Type B pancreatic cell (in vitro differentiated cells): ENCODE results near the gene TENT5C. TPM values are rescaled to one million over a fixed set of nuclear protein-coding genes. Genes with fewer than 3 reads are reported as not detected.

Experiments used
- DNase-seq: peaks from one replicate; pipeline ENCODE4 v3.0.0; 2021; ENCODE audit warnings: mixed read lengths; ENCODE audit not compliant: unreplicated experiment; ENCODE audit errors: extremely low spot score
- H3K27ac Mint-ChIP-seq: 2 replicates; pipeline ENCODE4 v1.8.0; 2021; ENCODE audit warnings: mild to moderate bottlenecking, mixed read lengths
- H3K27me3 Mint-ChIP-seq: 2 replicates; pipeline ENCODE4 v1.8.0; 2021; ENCODE audit warnings: mixed read lengths
- H3K36me3 Mint-ChIP-seq: 2 replicates; pipeline ENCODE4 v1.8.0; 2021; ENCODE audit warnings: mixed read lengths
- H3K4me1 Mint-ChIP-seq: one replicate; pipeline ENCODE4 v1.8.0; 2021; ENCODE audit warnings: mixed read lengths; ENCODE audit not compliant: unreplicated experiment
- H3K4me3 Mint-ChIP-seq: 2 replicates; pipeline ENCODE4 v1.8.0; 2021; ENCODE audit warnings: mild to moderate bottlenecking, mixed read lengths
- H3K9me3 Mint-ChIP-seq: 2 replicates; pipeline ENCODE4 v1.8.0; 2021; ENCODE audit warnings: mixed read lengths
- total RNA-seq: library from RNA; stranded (reverse); gene quantifications from 2 replicates; pipeline ENCODE4 v1.2.1, GENCODE V29; 2021; ENCODE audit warnings: low replicate concordance
- TF ChIP-seq, protein P1 (sequence below): fragments of 200-600 bp; sonication (generic); conservative IDR thresholded peaks from 2 replicates; pipeline ENCODE4 v1.5.0; 2021; ENCODE audit warnings: antibody characterized with exemption, mild to moderate bottlenecking

Gene TENT5C
- total RNA-seq, 1 donor from 2014 or later, result 13.8 TPM

DNA sequence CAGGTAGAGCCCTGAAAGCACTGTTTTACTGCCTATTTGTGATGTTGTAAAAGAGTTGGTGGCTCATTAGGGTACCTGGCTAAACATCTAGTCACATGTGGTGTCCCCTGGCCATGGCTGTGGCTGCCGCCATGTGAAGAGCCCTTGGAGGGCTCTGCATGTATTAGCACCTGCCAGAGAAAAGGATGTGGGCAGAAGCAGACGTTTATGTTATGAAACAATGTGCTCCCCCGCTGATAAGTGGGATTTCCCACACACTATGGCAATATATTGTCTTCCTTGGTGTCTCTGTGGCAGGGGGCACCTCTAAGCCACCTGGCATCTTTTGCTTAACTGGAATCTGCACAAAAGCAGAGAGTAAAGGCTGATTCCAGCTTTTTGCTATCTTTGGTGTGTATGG, 9.6 kb downstream of the TENT5C start:
- no peaks in the 10 kb centered on the region for H3K36me3 Mint-ChIP-seq
- H3K9me3 Mint-ChIP-seq, result no peaks in the 10 kb centered on the region
- H3K4me3 Mint-ChIP-seq, result no peak overlapping the region
- DNase-seq, result no peak
- H3K27me3 Mint-ChIP-seq, result peaks cover 12% of the 10 kb centered on the region
- no peak overlapping the region for H3K27ac Mint-ChIP-seq
- H3K4me1 Mint-ChIP-seq, result no peaks in the 10 kb centered on the region
- TF ChIP-seq, protein P1, sequence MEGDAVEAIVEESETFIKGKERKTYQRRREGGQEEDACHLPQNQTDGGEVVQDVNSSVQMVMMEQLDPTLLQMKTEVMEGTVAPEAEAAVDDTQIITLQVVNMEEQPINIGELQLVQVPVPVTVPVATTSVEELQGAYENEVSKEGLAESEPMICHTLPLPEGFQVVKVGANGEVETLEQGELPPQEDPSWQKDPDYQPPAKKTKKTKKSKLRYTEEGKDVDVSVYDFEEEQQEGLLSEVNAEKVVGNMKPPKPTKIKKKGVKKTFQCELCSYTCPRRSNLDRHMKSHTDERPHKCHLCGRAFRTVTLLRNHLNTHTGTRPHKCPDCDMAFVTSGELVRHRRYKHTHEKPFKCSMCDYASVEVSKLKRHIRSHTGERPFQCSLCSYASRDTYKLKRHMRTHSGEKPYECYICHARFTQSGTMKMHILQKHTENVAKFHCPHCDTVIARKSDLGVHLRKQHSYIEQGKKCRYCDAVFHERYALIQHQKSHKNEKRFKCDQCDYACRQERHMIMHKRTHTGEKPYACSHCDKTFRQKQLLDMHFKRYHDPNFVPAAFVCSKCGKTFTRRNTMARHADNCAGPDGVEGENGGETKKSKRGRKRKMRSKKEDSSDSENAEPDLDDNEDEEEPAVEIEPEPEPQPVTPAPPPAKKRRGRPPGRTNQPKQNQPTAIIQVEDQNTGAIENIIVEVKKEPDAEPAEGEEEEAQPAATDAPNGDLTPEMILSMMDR, result no peak

DNA sequence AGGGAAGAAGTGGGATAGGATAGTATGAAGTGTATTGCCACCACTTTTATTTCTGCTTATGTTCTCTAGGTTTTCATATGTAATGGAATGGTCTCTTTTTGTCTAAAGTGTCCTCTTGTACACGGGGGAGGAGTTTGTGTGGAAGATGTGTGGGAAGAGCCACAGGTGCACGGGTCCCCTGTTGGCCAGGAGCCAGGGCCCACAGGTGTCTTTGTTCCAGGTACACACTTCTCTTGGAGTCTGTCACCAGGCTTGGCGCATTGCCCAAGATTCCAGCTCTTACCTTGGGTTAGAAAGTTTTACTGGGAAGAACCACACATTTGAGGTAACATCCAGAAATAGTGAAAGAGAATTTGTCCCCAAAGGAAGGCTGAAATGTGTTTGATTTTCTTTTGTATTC, 10.5 kb downstream of the TENT5C start:
- no peaks in the 10 kb centered on the region for H3K36me3 Mint-ChIP-seq
- H3K9me3 Mint-ChIP-seq, result no peaks in the 10 kb centered on the region
- peaks cover 6% of the 10 kb centered on the region for H3K27me3 Mint-ChIP-seq
- no peak overlapping the region for H3K27ac Mint-ChIP-seq
- no peak for DNase-seq
- H3K4me3 Mint-ChIP-seq, result no peak overlapping the region
- no peaks in the 10 kb centered on the region for H3K4me1 Mint-ChIP-seq
- TF ChIP-seq, protein P1, result no peak

DNA sequence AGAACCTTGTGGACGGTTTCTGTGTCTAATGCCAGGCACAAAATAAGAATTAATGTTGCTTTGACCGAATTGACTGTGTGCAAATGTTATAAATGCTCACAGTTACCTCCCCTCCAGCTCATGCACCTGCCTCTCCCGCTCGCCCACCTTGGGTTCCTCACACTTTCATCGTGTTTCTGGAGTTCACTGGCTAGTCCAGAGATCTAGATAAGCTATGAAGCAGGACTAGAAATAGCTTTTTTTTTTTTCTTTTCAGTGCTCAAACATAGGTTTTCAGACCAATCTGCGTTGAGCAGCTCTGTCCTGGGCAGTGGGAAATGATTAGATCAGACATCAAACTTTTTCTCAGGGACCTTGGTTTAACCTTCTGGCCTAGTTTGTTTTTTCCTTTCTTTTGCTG, 11.1 kb downstream of the TENT5C start:
- Mint-ChIP-seq H3K4me3 (no peak overlapping the region), H3K27ac (no peak overlapping the region)
- TF ChIP-seq, protein P1, result no peak

DNA sequence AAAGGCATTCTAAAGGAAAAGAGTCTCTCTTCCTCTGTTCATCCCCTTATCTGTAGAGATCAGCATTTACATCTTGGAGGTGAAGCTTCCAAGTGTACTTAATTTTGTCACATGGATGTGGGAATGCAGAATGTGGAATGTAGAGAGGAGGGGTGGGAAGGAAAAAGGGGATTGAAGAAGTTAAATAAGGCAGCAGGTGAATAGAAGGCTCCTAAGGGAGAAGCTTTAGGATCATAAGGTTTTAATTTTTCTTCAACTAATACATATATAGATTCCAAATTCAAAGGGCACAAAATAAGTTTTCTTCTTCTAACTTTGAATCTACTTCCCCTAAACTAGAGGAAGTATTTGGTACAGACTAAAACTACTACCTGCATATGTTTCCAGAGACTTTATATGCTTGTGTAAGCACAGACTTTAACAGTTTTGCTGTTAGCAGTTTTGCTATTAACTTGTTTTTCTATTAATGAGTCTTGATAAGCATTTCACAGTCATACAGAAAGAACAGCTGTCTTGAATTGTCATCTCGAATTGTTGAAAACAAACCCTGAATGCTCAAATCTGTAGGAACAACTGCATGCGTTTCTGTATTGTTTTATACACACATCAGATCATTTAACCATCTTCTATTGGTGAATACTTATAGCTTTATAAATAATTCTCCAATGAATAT, 12.7 kb downstream of the TENT5C start:
- Mint-ChIP-seq H3K27ac (no peak overlapping the region), H3K27me3 (peaks cover 6% of the 10 kb centered on the region), H3K4me3 (no peak overlapping the region), H3K4me1 (no peaks in the 10 kb centered on the region), H3K9me3 (no peaks in the 10 kb centered on the region), H3K36me3 (no peaks in the 10 kb centered on the region)
- no peak for DNase-seq
- TF ChIP-seq, protein P1, result no peak

More for the DNA sequence above, 11.1 kb downstream of the TENT5C start:
- Mint-ChIP-seq H3K4me1 (no peaks in the 10 kb centered on the region), H3K36me3 (no peaks in the 10 kb centered on the region), H3K9me3 (no peaks in the 10 kb centered on the region), H3K27me3 (peaks cover 6% of the 10 kb centered on the region)
- no peak for DNase-seq

DNA sequence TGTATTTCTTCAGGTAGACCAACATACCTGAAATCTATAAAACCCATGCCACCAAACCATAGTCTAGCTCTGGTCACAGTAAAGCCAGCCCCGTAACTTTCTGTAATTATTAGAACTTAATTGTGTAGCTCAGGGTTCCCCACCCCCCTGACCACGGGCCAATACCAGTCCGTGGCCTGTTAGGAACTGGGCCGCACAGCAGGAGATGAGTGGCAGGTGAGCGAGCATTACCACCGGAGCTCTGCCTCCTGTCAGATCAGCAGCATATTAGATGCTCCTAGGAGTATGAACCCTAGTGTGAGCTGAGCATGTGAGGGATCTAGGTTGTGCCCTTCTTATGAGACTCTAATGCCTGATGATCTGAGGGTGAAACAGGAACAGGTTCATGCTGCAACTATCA, 14.6 kb downstream of the TENT5C start:
- H3K27me3 Mint-ChIP-seq, result no peaks in the 10 kb centered on the region
- TF ChIP-seq, protein P1, result no peak
- no peak for DNase-seq

More for the DNA sequence above, 14.6 kb downstream of the TENT5C start:
- H3K27ac Mint-ChIP-seq, result no peak overlapping the region
- no peaks in the 10 kb centered on the region for H3K36me3 Mint-ChIP-seq
- no peaks in the 10 kb centered on the region for H3K4me1 Mint-ChIP-seq
- H3K4me3 Mint-ChIP-seq, result no peak overlapping the region
- no peaks in the 10 kb centered on the region for H3K9me3 Mint-ChIP-seq
